Lung microvascular endothelial cell (primary cell): ENCODE results near the gene OS9. TPM values are rescaled to one million over a fixed set of nuclear protein-coding genes. Genes with fewer than 3 reads are reported as not detected.
"Not testable (repeated sequence)": the region's sequence is repeated elsewhere in the genome, so short reads cannot be mapped to it uniquely, and the experiment has no call there.

Experiments
- DNase-seq, 2 donors: peaks; one replicate each; pipeline versions ENCODE4 v3.0.0 to v3.0.0-alpha.2; 2010; ENCODE audit warnings: low read depth in 2 of 2
- total RNA-seq: library from RNA; depleted of rRNA; stranded (reverse); fragments of >200 nt; gene quantifications from 2 replicates; pipeline ENCODE4 v1.2.1, GENCODE V29; 2014

The OS9 gene
- total RNA-seq, 1 donor from 2014 or later: 234 TPM

GRCh38 chr12:57694459-57695019 lies 607 bp downstream of the OS9 start:
- peak; percentile 24 to 79 for DNase-seq

DNA sequence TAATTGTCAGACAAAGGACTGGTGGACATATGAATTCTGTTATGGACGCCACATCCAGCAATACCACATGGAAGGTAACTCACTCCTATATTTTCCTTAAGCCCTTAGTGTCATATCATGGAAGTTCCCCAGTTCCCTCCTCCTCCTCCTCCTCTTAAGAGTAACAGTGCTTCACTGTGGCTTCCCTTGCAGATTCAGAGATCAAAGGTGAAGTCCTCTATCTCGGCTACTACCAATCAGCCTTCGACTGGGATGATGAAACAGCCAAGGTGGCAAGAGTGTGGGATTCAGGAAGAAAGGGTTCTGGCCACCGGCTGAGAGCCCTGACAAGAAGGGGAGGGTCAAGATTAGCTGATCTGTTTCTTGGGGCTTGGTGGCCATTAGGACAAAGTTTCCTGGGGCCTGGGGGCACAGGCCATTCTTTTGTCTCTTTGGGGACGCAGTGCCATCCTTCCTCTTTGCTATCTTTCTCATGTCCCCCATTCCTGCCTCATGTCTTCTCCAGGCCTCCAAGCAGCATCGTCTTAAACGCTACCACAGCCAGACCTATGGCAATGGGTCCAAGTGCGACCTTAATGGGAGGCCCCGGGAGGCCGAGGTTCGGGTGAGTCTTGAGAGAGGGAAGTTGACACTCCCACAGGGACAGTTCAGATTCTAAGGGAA lies 2.0 kb downstream of the OS9 start:
- no peak for DNase-seq

DNA sequence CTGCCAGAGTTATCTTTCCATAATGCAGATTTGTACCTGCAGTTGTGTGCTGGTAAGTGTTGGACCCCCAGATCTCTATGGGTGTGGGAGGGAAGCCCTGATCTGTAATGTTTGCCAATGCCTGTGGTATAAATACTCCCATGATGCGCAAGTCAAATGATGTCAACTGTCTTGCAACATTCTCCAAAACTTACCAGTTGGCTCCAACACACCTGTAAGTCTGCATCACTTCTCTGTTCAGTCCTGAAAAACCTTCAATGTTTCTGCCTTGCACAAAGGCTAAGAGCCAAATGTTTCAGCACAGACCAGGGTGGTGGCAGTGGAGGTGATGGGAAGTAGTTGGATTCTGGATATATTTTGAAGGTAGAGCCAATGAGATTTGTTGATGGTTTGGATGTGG lies 3.1 kb downstream of the OS9 start:
- DNase-seq: no peak

DNA sequence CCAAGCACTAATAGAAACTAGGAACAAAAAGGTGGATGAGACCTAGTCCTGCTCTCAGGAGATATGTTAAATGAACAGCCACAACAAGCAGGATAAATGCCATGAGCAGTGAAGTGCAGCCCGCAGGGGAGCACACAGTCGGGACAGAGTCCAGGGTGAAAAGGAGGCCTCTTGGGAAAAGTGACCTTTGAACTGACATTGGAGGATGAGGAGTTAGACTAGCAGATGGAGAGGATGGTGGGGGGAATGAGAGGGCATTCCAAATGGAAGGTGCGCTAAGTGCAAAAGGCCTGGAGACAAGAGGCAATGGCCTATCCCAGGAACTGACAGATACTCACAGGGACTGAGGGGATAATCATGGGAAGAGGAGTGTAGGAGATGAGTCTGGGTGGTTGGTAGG lies 4.5 kb downstream of the OS9 start:
- DNase-seq: no peak

- DNase-seq: no peak
Measured at GRCh38 chr12:57700317-57700716, 6.4 kb downstream of the OS9 start.

- DNase-seq: no peak
Measured at GRCh38 chr12:57707250-57707649, 13.3 kb downstream of the OS9 start.

- no peak for DNase-seq
Measured at GRCh38 chr12:57708296-57708695, 14.4 kb downstream of the OS9 start.

- no peak for DNase-seq
Measured at GRCh38 chr12:57712701-57713100, 18.8 kb downstream of the OS9 start.

DNA sequence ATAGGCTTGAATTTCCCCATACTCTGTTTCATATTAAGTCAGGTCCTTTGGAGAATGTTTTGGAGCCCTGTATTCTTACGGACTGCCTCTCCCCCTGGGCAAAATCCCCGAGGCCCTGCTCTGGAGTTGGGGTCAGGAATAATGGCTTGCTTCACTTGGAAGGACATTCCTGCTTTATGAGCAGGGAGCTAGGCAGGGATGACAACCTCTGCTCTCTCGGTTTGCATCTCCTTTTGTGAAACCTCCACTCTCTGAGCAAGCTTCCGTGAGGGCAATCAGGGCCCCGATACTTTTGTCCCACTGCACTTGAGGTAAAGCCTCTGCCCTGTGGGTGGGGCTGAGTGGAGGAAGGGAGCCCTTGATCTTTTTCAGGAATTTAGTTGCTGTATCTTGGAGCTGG lies 19.3 kb downstream of the OS9 start:
- DNase-seq: no peak

GRCh38 chr12:57715036-57715748 lies 21.3 kb downstream of the OS9 start:
- not testable (repeated sequence) for DNase-seq

DNA sequence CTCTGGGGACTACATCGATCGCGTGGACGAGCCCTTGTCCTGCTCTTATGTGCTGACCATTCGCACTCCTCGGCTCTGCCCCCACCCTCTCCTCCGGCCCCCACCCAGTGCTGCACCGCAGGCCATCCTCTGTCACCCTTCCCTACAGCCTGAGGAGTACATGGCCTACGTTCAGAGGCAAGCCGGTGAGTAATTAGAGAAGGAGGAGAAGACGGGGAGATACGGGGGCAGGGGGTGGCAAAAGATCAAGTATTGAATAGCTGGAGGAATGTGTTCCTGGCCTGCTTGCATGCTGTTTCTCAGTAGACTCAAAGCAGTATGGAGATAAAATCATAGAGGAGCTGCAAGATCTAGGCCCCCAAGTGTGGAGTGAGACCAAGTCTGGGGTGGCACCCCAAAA lies 21.9 kb downstream of the OS9 start:
- no peak for DNase-seq

DNA sequence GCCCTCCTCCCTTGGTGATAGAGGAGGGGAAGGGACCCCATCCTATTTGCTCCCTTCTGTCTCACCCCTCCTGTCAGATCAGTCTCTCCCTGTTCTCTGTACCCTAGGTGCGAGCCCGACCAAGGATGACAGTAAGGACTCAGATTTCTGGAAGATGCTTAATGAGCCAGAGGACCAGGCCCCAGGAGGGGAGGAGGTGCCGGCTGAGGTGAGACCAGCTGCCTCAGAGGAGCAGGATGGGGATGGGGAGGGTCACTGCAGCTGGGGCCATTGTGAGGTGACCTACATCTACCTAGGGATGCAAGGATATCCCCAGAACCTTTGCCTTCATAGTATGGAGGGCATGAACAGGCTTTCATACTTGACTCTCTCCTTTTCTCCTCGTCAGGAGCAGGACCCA lies 22.4 kb downstream of the OS9 start:
- DNase-seq: no peak

- DNase-seq: no peak
Measured at GRCh38 chr12:57717131-57717530, 23.2 kb downstream of the OS9 start.

GRCh38 chr12:57717846-57718640 lies 24.1 kb downstream of the OS9 start:
- no peak for DNase-seq

DNA sequence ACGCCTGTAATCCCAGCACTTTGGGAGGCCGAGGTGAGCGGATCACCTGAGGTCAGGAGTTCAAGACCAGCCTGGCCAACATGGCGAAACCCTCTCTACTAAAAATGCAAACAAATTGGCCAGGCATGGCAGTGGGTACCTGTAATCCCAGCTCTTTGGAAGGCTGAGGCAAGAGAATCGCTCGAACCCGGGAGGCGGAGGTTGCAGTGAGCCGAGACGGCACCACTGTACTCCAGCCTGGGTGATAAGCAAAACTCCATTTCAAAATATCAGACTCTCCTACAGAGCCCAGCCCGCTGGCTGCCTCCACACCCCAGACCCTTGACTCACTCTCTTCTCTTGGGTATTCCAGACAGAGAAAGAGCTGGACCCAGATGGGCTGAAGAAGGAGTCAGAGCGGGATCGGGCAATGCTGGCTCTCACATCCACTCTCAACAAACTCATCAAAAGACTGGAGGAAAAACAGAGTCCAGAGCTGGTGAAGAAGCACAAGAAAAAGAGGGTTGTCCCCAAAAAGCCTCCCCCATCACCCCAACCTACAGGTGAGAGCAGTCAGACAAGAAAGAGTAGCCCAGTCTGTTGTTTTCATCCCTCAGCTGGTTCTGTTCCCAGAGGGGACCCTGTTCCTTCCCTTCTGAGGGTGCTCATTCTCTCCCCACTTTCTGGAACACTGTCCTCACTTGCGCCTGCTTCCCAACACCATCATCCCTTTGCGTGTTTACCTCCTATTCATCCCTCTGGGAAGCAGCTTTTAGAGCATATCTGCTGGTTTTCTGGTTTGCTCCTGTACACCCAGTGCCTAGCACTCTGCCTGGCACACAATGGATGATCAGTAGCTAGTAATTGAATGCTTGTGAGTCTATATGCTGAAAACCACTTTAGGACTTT lies 25.0 kb downstream of the OS9 start:
- DNase-seq: no peak

DNA sequence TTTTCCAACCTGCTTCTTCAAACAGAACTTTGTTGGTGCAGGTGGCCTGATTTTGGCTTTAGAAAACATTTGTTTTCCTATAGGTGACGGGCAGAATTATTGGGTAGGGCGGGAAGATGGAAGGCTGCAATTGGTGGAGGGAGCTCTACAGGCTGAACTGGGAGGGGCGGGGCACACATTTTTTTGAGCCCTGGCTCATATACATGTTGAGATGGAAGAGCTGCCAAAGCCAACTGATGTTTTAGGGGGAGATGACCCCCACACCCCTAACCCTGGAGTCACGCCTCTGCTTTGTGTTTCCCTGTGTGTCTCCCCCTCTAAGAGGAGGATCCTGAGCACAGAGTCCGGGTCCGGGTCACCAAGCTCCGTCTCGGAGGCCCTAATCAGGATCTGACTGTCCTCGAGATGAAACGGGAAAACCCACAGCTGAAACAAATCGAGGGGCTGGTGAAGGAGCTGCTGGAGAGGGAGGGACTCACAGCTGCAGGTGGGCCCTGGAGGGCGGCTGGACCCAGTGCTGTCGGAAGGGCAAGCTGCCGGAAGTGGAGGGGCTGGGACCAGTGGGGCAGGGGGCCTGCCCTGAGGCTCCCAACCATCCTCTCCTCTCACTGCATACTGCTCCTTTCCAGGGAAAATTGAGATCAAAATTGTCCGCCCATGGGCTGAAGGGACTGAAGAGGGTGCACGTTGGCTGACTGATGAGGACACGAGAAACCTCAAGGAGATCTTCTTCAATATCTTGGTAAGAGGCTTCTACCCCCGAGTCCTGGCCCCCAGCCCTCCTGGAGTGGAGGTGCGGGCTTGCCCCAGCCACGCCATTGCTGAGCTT lies 26.1 kb downstream of the OS9 start:
- no peak for DNase-seq

- DNase-seq: no peak
Measured at GRCh38 chr12:57720606-57721595, 27.0 kb downstream of the OS9 start.

DNA sequence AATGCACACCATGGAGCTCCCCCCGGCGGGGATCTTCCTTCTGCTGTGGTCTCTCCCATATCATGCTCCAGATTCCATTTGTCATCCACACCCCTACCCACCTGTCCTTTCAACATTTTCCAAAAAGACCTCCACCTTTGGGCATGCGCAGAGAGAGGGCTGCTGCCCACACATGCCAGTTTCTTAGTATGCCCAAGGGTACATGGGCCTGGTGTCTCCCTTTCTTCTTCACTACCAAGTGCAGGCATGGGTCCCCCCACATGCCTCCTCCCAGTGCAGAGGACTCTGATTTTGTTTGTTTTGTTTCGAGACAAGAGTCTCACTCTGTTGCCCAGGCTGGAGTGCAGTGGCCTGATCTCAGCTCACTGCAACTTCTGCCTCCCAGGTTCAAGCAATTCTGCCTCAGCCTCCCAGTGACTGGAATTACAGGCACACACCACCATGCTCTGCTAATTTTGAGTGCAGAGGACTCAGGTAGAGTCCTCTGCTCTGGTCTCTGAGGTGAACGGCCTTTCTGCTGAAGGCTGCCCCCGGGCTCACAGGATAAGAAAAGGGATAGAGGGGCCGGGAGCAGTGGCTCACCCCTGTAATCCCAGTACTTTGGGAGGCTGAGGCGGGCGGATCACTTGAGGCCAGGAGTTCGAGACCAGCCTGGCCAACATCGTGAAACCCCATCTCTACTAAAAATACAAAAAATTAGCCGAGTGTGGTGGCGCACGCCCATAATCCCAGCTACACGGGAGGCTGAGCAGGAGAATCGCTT lies 28.1 kb downstream of the OS9 start:
- not testable (repeated sequence) for DNase-seq
